ENCODE data around the gene SLC1A4.

Gene SLC1A4

DNA sequence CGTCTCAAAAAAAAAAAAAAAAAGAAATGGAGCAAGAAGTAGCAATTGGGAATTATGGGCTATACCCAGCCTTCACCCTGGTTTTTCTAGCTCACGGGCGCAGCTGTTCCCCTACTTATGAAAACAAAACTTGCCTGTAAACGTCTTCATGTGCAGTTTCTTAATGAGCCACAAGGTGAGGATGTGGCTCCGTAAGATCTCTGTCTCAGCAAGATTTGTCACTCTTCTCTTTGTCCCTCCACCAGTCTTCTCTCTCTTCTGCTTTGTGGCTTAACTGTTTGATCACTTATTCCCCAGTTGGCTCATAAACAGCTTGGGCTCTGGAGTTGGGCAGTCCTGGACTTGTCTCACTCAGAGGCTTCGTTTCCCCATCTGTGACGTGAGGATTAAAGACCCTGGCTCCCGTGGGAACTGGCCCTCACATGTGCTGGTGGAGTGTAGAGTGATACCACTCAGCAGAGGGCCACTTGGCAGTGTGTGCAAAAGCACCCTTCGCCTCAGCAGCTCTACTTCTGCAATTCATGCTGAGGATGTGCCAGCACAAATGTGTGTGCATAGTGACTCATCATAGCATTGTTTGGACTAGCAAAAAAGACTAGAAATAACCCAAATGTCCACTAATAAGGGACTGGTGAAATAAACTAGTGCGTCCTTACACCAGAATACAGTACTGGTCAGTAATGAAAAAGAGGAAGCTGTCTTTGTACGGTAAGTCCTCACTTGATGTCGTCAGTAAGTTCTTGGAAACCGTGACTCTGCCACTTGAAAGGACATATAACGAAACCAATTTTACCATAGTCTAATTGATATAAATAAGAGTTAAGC is 75.7 kb downstream of the SLC1A4 start:
- Histone ChIP-seq H3K27ac (ENCODE audit: low read depth, low read length) (no peak overlapping the region; the same call in 1 of the 2 replicates), H3K27me3 (ENCODE audit: low read length) (no peaks in the 10 kb centered on the region), H3F3A (ENCODE audit: insufficient read depth) (no peaks in the 10 kb centered on the region), H3K9me3 (ENCODE audit: insufficient read depth, low read length) (no peaks in the 10 kb centered on the region), H3K9ac (ENCODE audit: low read length) (no peak overlapping the region), H4K20me1 (ENCODE audit: low read depth, low read length) (no peaks in the 10 kb centered on the region), H3K9me2 (replicated peaks; ENCODE audit: insufficient read depth, low read length) (no peaks in the 10 kb centered on the region), H2AFZ (ENCODE audit: low read depth, low read length, severe bottlenecking) (no peak overlapping the region), H3K79me2 (ENCODE audit: insufficient read depth, low read length) (no peaks in the 10 kb centered on the region), H3K4me3 (ENCODE audit: insufficient read depth, low read length, poor library complexity, severe bottlenecking) (no peak overlapping the region), H3K36me3 (ENCODE audit: low read length) (no peaks in the 10 kb centered on the region), H3K4me2 (ENCODE audit: low read depth, low read length, poor library complexity, severe bottlenecking) (no peak overlapping the region)
- TF ChIP-seq, protein P1, sequence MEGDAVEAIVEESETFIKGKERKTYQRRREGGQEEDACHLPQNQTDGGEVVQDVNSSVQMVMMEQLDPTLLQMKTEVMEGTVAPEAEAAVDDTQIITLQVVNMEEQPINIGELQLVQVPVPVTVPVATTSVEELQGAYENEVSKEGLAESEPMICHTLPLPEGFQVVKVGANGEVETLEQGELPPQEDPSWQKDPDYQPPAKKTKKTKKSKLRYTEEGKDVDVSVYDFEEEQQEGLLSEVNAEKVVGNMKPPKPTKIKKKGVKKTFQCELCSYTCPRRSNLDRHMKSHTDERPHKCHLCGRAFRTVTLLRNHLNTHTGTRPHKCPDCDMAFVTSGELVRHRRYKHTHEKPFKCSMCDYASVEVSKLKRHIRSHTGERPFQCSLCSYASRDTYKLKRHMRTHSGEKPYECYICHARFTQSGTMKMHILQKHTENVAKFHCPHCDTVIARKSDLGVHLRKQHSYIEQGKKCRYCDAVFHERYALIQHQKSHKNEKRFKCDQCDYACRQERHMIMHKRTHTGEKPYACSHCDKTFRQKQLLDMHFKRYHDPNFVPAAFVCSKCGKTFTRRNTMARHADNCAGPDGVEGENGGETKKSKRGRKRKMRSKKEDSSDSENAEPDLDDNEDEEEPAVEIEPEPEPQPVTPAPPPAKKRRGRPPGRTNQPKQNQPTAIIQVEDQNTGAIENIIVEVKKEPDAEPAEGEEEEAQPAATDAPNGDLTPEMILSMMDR (IDR thresholded peaks at IDR 0.05; ENCODE audit: insufficient read depth, low read length, poor library complexity, severe bottlenecking) = peak; percentile 51
- TF ChIP-seq EZH2phosphoT487 (conservative IDR thresholded peaks at IDR 0.05; ENCODE audit: low read length) = no peak

DNA sequence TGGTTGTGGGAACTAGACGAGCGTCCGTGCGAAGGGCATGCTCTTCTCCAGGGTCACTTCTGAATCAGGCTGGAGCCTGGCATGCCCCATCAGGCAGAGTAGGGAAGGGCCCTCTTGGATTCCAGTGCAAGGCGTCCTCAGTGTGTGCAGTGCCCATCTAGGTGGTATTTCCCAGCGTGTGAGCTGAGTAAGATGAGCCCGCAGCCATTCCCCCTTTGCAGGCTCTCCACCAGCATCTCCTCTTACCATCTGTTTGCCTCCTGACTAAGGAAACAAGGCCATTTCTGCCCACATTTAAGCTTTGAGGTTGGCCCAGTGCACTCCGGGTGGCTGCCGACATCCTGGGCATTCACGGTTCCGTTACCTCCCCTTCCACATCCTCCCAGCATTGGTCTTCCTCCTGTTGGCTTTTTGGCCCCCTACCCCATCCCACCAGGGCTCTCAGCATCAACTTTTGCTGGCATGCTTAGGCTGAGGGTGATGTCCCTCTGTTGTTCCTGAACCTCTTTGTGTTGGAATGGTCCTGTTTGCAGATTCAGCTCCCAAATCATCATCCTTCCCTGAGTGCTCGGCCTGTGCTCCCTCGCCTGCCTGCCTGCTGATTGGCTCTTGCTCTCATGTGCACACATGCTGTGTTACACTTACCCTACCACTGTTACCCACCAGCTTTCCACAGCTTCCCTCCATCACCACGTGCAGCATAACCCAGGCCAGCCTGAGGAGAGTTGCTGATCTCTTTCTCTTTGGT is 78.8 kb downstream of the SLC1A4 start:
- H3K9me3 ChIP-seq (ENCODE audit: insufficient read depth, low read length) = no peaks in the 10 kb centered on the region
- no peaks in the 10 kb centered on the region for H3F3A ChIP-seq (ENCODE audit: insufficient read depth)
- TF ChIP-seq, protein P1 (IDR thresholded peaks at IDR 0.05; ENCODE audit: insufficient read depth, low read length, poor library complexity, severe bottlenecking) = no peak
- TF ChIP-seq EZH2phosphoT487 (conservative IDR thresholded peaks at IDR 0.05; ENCODE audit: low read length) = no peak
- H2AFZ ChIP-seq (ENCODE audit: low read depth, low read length, severe bottlenecking) = no peak overlapping the region
- H4K20me1 ChIP-seq (ENCODE audit: low read depth, low read length) = no peaks in the 10 kb centered on the region
- H3K4me3 ChIP-seq (ENCODE audit: insufficient read depth, low read length, poor library complexity, severe bottlenecking) = no peak overlapping the region
- no peak overlapping the region for H3K27ac ChIP-seq (ENCODE audit: low read depth, low read length)
- no peaks in the 10 kb centered on the region for H3K27me3 ChIP-seq (ENCODE audit: low read length)
- H3K79me2 ChIP-seq (ENCODE audit: insufficient read depth, low read length) = no peaks in the 10 kb centered on the region
- no peak overlapping the region for H3K9ac ChIP-seq (ENCODE audit: low read length)
- H3K9me2 ChIP-seq (replicated peaks; ENCODE audit: insufficient read depth, low read length) = no peaks in the 10 kb centered on the region
- no peak overlapping the region for H3K4me2 ChIP-seq (ENCODE audit: low read depth, low read length, poor library complexity, severe bottlenecking)
- no peaks in the 10 kb centered on the region for H3K36me3 ChIP-seq (ENCODE audit: low read length)

DNA sequence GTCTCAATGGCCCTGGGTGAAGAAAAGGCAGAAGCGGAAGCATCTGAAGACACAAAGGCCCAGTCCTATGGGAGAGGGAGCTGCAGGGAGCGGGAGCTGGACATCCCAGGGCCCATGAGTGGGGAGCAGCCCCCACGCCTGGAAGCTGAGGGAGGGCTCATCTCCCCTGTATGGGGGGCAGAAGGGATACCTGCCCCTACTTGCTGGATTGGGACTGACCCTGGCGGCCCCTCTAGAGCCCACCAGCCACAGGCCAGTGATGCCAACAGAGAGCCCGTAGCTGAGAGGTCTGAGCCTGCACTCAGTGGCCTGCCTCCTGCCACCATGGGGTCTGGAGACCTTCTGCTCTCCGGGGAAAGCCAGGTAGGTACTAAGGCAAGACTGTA is 80.2 kb downstream of the SLC1A4 start:
- Histone ChIP-seq H3K9me3 (ENCODE audit: insufficient read depth, low read length) (no peaks in the 10 kb centered on the region), H3K4me2 (ENCODE audit: low read depth, low read length, poor library complexity, severe bottlenecking) (no peak overlapping the region), H4K20me1 (ENCODE audit: low read depth, low read length) (no peaks in the 10 kb centered on the region), H3K27me3 (ENCODE audit: low read length) (no peaks in the 10 kb centered on the region), H3K79me2 (ENCODE audit: insufficient read depth, low read length) (no peaks in the 10 kb centered on the region), H3K36me3 (ENCODE audit: low read length) (no peaks in the 10 kb centered on the region), H3F3A (ENCODE audit: insufficient read depth) (no peaks in the 10 kb centered on the region), H3K27ac (ENCODE audit: low read depth, low read length) (no peak overlapping the region), H3K9ac (ENCODE audit: low read length) (no peak overlapping the region), H2AFZ (ENCODE audit: low read depth, low read length, severe bottlenecking) (no peak overlapping the region), H3K4me3 (ENCODE audit: insufficient read depth, low read length, poor library complexity, severe bottlenecking) (no peak overlapping the region), H3K9me2 (replicated peaks; ENCODE audit: insufficient read depth, low read length) (no peaks in the 10 kb centered on the region)
- TF ChIP-seq, protein P1 (IDR thresholded peaks at IDR 0.05; ENCODE audit: insufficient read depth, low read length, poor library complexity, severe bottlenecking) = no peak
- no peak for TF ChIP-seq EZH2phosphoT487 (conservative IDR thresholded peaks at IDR 0.05; ENCODE audit: low read length)
